ENCODE results near the gene KCNJ9. TPM values are rescaled to one million over a fixed set of nuclear protein-coding genes. Genes with fewer than 3 reads are reported as not detected.

The KCNJ9 gene
- total and polyA plus RNA-seq, 10 of the 15 experiments (the other 5 are each of a cell fraction or from before 2014, with no cell fraction given) = 0.12 TPM; not detected in 9

DNA sequence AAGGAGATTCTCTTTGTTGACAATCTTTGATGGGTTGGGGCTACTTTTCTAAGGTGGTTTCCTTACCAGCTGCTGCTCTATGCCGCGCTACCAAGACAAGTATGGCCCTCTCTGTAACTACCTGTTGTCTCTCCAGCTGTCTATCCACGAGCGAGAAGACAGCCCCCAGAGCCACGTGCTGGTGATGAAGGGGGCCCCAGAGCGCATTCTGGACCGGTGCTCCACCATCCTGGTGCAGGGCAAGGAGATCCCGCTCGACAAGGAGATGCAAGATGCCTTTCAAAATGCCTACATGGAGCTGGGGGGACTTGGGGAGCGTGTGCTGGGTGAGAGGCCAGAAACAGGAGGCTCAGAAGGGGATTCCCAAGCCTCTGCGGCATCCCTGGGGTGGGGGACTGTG, 48.6 kb downstream of the KCNJ9 start:
- TF ChIP-seq SMAD1 (IDR thresholded peaks at IDR 0.05; ENCODE audit: low read depth, partially characterized antibody) (no peak), CREM (IDR thresholded peaks at IDR 0.05; ENCODE audit: low read depth) (no peak), LARP7 (IDR thresholded peaks at IDR 0.05) (no peak), CHD4 (IDR thresholded peaks at IDR 0.05) (no peak), HDGF (IDR thresholded peaks at IDR 0.05) (no peak), NFYA (IDR thresholded peaks at IDR 0.05; ENCODE audit: borderline replicate concordance, low read depth, low read length) (no peak), TCF12 (IDR thresholded peaks at IDR 0.05; ENCODE audit: low read depth, low read length) (no peak)
- RAD21 ChIA-PET (ENCODE audit: unreplicated experiment) = no interaction called here
- no peak overlapping the region for H3K4me2 ChIP-seq (ENCODE audit: control insufficient read depth, insufficient read depth)
- in situ Hi-C loops (cut with MboI) (no loop called here), intact Hi-C loops (cut with micrococcal nuclease; ENCODE audit: unreplicated experiment) (no loop called here)
- no peak overlapping the region for H2AFZ ChIP-seq (ENCODE audit: control insufficient read depth, low read depth, low read length)
- no peak overlapping the region for H3K4me3 ChIP-seq
- no TSS peak for BruUV-seq (replicated peaks)
- no peak for FAIRE-seq
- ATAC-seq = no peak
- H3K36me3 ChIP-seq (ENCODE audit: control insufficient read depth in 2 of 2, insufficient read depth in 2 of 2, low read length in 1 of 2) = no peaks in the 10 kb centered on the region
- no peaks in the 10 kb centered on the region for H3K9me3 ChIP-seq (replicated peaks; ENCODE audit: control insufficient read depth, insufficient read depth, low read length)
- DNase-seq (ENCODE audit: low read depth, low spot score) = no peak
- no peak overlapping the region for H3K9ac ChIP-seq (ENCODE audit: control insufficient read depth, insufficient read depth, low read length)
- no peaks in the 10 kb centered on the region for H4K20me1 ChIP-seq (ENCODE audit: control insufficient read depth, insufficient read depth)
- 27% methylated on average over 11 of the region's 11 CpGs for WGBS (ENCODE audit: insufficient coverage, insufficient replicate concordance, low lambda C conversion rate, missing lambda C conversion rate)
- POLR2A ChIA-PET = no interaction called here
- CTCF ChIA-PET = interaction anchor here (1.4 kb wide), 1 partner anchor 37 kb away, joined by 3 read pairs; no protein-coding TSS in a partner anchor
- no peaks in the 10 kb centered on the region for H3K79me2 ChIP-seq (ENCODE audit: control insufficient read depth, insufficient read depth, low read length)
- no peak overlapping the region for H3K27ac ChIP-seq (ENCODE audit: control insufficient read depth, insufficient read depth)
- SMC1A ChIA-PET (ENCODE audit: uncharacterized antibody, unreplicated experiment) = no interaction called here
- no peaks in the 10 kb centered on the region for H3K4me1 ChIP-seq (ENCODE audit: control insufficient read depth, insufficient read depth, low read length)
- H3K27me3 ChIP-seq (replicated peaks in 1 of 2; ENCODE audit: control insufficient read depth in 2 of 2, insufficient read depth in 2 of 2, low read length in 1 of 2) = 0 out of 4 replicates have a peak, but pooled peaks cover 1 to 2% of the 10 kb centered on the region in 2 experiments

GRCh38 chr1:160130486-160130885, 49.1 kb downstream of the KCNJ9 start:
- no peaks in the 10 kb centered on the region for H3K9me3 ChIP-seq (replicated peaks; ENCODE audit: control insufficient read depth, insufficient read depth, low read length)
- no peak overlapping the region for H3K9ac ChIP-seq (ENCODE audit: control insufficient read depth, insufficient read depth, low read length)
- DNase-seq (ENCODE audit: low read depth, low spot score) = no peak
- no peaks in the 10 kb centered on the region for H3K36me3 ChIP-seq (ENCODE audit: control insufficient read depth in 2 of 2, insufficient read depth in 2 of 2, low read length in 1 of 2)
- in situ Hi-C loops (cut with MboI) = no loop called here
- H3K4me1 ChIP-seq (ENCODE audit: control insufficient read depth, insufficient read depth, low read length) = no peaks in the 10 kb centered on the region
- 11% methylated on average over 5 of the region's 5 CpGs for WGBS (ENCODE audit: insufficient coverage, insufficient replicate concordance, low lambda C conversion rate, missing lambda C conversion rate)
- ChIA-PET SMC1A (ENCODE audit: uncharacterized antibody, unreplicated experiment) (no interaction called here), CTCF (interaction anchor here (1.4 kb wide), 1 partner anchor 36 kb away, joined by 3 read pairs; no protein-coding TSS in a partner anchor), POLR2A (no interaction called here), RAD21 (ENCODE audit: unreplicated experiment) (no interaction called here)
- no peak for FAIRE-seq
- H4K20me1 ChIP-seq (ENCODE audit: control insufficient read depth, insufficient read depth) = no peaks in the 10 kb centered on the region
- H3K4me3 ChIP-seq = no peak overlapping the region
- ATAC-seq = no peak
- no peak overlapping the region for H3K4me2 ChIP-seq (ENCODE audit: control insufficient read depth, insufficient read depth)
- no peak overlapping the region for H3K27ac ChIP-seq (ENCODE audit: control insufficient read depth, insufficient read depth)
- no peak overlapping the region for H2AFZ ChIP-seq (ENCODE audit: control insufficient read depth, low read depth, low read length)
- BruUV-seq (replicated peaks) = no TSS peak
- intact Hi-C loops (cut with micrococcal nuclease; ENCODE audit: unreplicated experiment) = no loop called here
- no peaks in the 10 kb centered on the region for H3K79me2 ChIP-seq (ENCODE audit: control insufficient read depth, insufficient read depth, low read length)
- 0 out of 4 replicates have a peak, but pooled peaks cover 1 to 2% of the 10 kb centered on the region in 2 experiments for H3K27me3 ChIP-seq (replicated peaks in 1 of 2; ENCODE audit: control insufficient read depth in 2 of 2, insufficient read depth in 2 of 2, low read length in 1 of 2)
- TF ChIP-seq MXI1 (IDR thresholded peaks at IDR 0.05; ENCODE audit: low read depth, low read length) (no peak), PKNOX1 (IDR thresholded peaks at IDR 0.05) (no peak), RELB (IDR thresholded peaks at IDR 0.05; ENCODE audit: low read depth) (no peak), POLR2AphosphoS5 (IDR thresholded peaks at IDR 0.05; ENCODE audit: low read length) (no peak), SIN3A (IDR thresholded peaks at IDR 0.05; ENCODE audit: low read depth, low read length) (no peak), CHD4 (IDR thresholded peaks at IDR 0.05) (no peak), CEBPZ (IDR thresholded peaks at IDR 0.05; ENCODE audit: low read depth, low read length) (no peak), IKZF1 (conservative IDR thresholded peaks at IDR 0.05) (no peak), HDGF (IDR thresholded peaks at IDR 0.05) (no peak)
